Germinal center (tissue), 1 donor: ENCODE data around the gene SLC35F1.

Experiments
- DNase-seq: peaks from one replicate; pipeline ENCODE4 v3.0.0; 2012; ENCODE audit warnings: mixed read lengths, low spot score

The SLC35F1 gene

GRCh38 chr6:118277631-118278030 lies 370.6 kb downstream of the SLC35F1 start:
- no peak for DNase-seq

- no peak for DNase-seq
Observed at GRCh38 chr6:118280210-118280609, 373.1 kb downstream of the SLC35F1 start.

GRCh38 chr6:118281291-118281690 lies 374.2 kb downstream of the SLC35F1 start:
- DNase-seq, result no peak

GRCh38 chr6:118283766-118284165 lies 376.7 kb downstream of the SLC35F1 start:
- peak; percentile 5 for DNase-seq

- no peak for DNase-seq
Observed at GRCh38 chr6:118284736-118285360, 377.8 kb downstream of the SLC35F1 start.

- DNase-seq, result no peak
Observed at GRCh38 chr6:118285791-118286190, 378.7 kb downstream of the SLC35F1 start.

GRCh38 chr6:118288355-118289124 lies 381.5 kb downstream of the SLC35F1 start:
- no peak for DNase-seq

GRCh38 chr6:118292558-118292957 lies 385.5 kb downstream of the SLC35F1 start:
- no peak for DNase-seq

GRCh38 chr6:118294906-118295305 lies 387.8 kb downstream of the SLC35F1 start:
- DNase-seq, result no peak

GRCh38 chr6:118295336-118295735 lies 388.3 kb downstream of the SLC35F1 start:
- no peak for DNase-seq

- no peak for DNase-seq
Observed at GRCh38 chr6:118296129-118296901, 389.3 kb downstream of the SLC35F1 start.

- no peak for DNase-seq
Observed at GRCh38 chr6:118297821-118298220, 390.8 kb downstream of the SLC35F1 start.

GRCh38 chr6:118298476-118299427 lies 391.7 kb downstream of the SLC35F1 start:
- DNase-seq, result no peak

- no peak for DNase-seq
Observed at GRCh38 chr6:118299457-118299856, 392.4 kb downstream of the SLC35F1 start.

GRCh38 chr6:118304321-118304720 lies 397.3 kb downstream of the SLC35F1 start:
- no peak for DNase-seq

GRCh38 chr6:118305081-118305480 lies 398.0 kb downstream of the SLC35F1 start:
- DNase-seq, result no peak

- no peak for DNase-seq
Observed at GRCh38 chr6:118306392-118307238, 399.6 kb downstream of the SLC35F1 start.

- no peak for DNase-seq
Observed at GRCh38 chr6:118307581-118307980, 400.5 kb downstream of the SLC35F1 start.

GRCh38 chr6:118309337-118310093 lies 402.5 kb downstream of the SLC35F1 start:
- DNase-seq, result no peak

- DNase-seq, result no peak
Observed at GRCh38 chr6:118313208-118313607, 406.1 kb downstream of the SLC35F1 start.
